Sigmoid colon (tissue), 7 donors: ENCODE results near the gene SFXN5. TPM values are rescaled to one million over a fixed set of nuclear protein-coding genes. Genes with fewer than 3 reads are reported as not detected.

Source experiments
- DNase-seq: peaks from one replicate; pipeline ENCODE4 v3.0.0-alpha.2; 2019
- H3K27ac ChIP-seq, 4 donors: fragments of 200-600 bp; sonication (generic); one replicate each; pipeline ENCODE4 v1.5.1; 2016 to 2019; ENCODE audit warnings: mild to moderate bottlenecking in 1 of 4
- H3K27me3 ChIP-seq, 3 donors: fragments of 200-600 bp; sonication (generic); one replicate each; pipeline ENCODE4 v1.5.1; 2019; ENCODE audit warnings: mild to moderate bottlenecking in 1 of 3
- H3K36me3 ChIP-seq, 4 donors: fragments of 200-600 bp; sonication (generic); one replicate each; pipeline ENCODE4 v1.5.1; 2016 to 2019
- H3K4me1 ChIP-seq, 4 donors: fragments of 200-600 bp; sonication (generic); one replicate each; pipeline ENCODE4 v1.5.1; 2017 to 2019
- H3K4me3 ChIP-seq, 4 donors: fragments of 200-600 bp; sonication (generic); one replicate each; pipeline ENCODE4 v1.5.1; 2017 to 2019; ENCODE audit warnings: mild to moderate bottlenecking in 2 of 4, moderate library complexity in 1 of 4
- H3K9me3 ChIP-seq, 4 donors: fragments of 200-600 bp in 3 of 4; sonication (generic) in 3 of 4; one replicate each; pipeline versions ENCODE4 v1.5.1 to v1.6.1; 2013 to 2019
- EP300 ChIP-seq, 4 donors: sonication (generic); formaldehyde crosslinking; IDR thresholded peaks; one replicate each; pipeline ENCODE4 v1.6.1; 2017; ENCODE audit warnings: antibody characterized with exemption in 4 of 4
- POLR2A ChIP-seq, 2 donors: fragments of 450-650 bp; IDR thresholded peaks; one replicate each; pipeline ENCODE4 v1.6.1; 2016; ENCODE audit warnings: antibody characterized with exemption in 2 of 2, mild to moderate bottlenecking in 2 of 2, moderate library complexity in 2 of 2
- POLR2AphosphoS5 ChIP-seq, 4 donors: sonication (generic); formaldehyde crosslinking; IDR thresholded peaks; one replicate each; pipeline ENCODE4 v1.6.1; 2017; ENCODE audit warnings: antibody characterized with exemption in 4 of 4
- WGBS, 2 donors: extraction: QIAGEN DNeasy Blood & Tissue Kit; methylation state at CpG; one replicate each; pipeline ENCODE4 v1.1.7; 2013; 5-methylcytosine and 5-hydroxymethylcytosine counted together
- intact Hi-C: fragments of 100-400 bp; cut with DNase I; formaldehyde crosslinking; loops from one replicate; pipeline ENCODE4 v1.15.1; 2023
- polyA plus RNA-seq, 3 donors: library from polyadenylated mRNA; stranded (reverse); fragments of 200-250 nt; gene quantifications; one replicate each; pipeline ENCODE4 v1.2.3, GENCODE V29; 2013
- total RNA-seq, 4 donors: library from RNA; depleted of rRNA; stranded (reverse); fragments of >200 nt; gene quantifications; one replicate each; pipeline ENCODE4 v1.1.0, GENCODE V29; 2016
- TF ChIP-seq, protein P1 (sequence below), 4 experiments: fragments of 450-650 bp in 3 of 4; fragments of 200-600 bp in 1 of 4; IDR thresholded peaks; one replicate each; pipeline ENCODE4 v1.5.1; 2016 to 2019; ENCODE audit warnings: antibody characterized with exemption in 4 of 4, mild to moderate bottlenecking in 3 of 4, moderate library complexity in 2 of 4
- donor health status: healthy with polysubstance abuse.
- donor health status: Bipolar disorder and iron deficiency.
- donor health status: healthy.

Gene SFXN5
- total and polyA plus RNA-seq, 7 donors: 5.4 to 27.1 (median 11.1) TPM

DNA sequence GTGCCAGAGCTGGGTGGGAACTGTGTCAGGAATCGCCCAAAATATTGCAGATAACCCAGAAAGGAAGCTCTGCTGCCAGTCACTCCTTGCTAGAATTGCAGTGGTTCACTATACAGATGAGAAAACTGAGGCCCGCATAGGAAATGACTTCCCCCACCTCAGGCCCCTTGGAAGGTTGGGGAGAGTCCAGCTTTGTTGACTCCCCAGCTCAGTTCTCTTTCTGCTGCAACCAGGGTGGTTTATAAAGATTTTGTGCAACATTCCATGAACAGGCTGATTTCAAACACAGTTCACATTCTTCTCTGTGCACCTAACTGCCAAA is 173.0 kb downstream of the SFXN5 start:
- DNase-seq: no peak
- Histone ChIP-seq H3K27ac (no peak overlapping the region), H3K4me3 (no peak overlapping the region), H3K9me3 (no peaks in the 10 kb centered on the region), H3K4me1 (peaks cover 0 to 12% (median 5%) of the 10 kb centered on the region in 4 donors), H3K36me3 (no peaks in the 10 kb centered on the region), H3K27me3 (peaks cover 0 to 46% (median 10%) of the 10 kb centered on the region in 3 donors)
- WGBS, 2 donors: 84% methylated on average over 2 of the region's 2 CpGs
- intact Hi-C loops: no loop called here
- TF ChIP-seq EP300 (IDR thresholded peaks at IDR 0.05) (no peak), POLR2AphosphoS5 (IDR thresholded peaks at IDR 0.05) (no peak), POLR2A (IDR thresholded peaks at IDR 0.05) (no peak)
- TF ChIP-seq, protein P1, sequence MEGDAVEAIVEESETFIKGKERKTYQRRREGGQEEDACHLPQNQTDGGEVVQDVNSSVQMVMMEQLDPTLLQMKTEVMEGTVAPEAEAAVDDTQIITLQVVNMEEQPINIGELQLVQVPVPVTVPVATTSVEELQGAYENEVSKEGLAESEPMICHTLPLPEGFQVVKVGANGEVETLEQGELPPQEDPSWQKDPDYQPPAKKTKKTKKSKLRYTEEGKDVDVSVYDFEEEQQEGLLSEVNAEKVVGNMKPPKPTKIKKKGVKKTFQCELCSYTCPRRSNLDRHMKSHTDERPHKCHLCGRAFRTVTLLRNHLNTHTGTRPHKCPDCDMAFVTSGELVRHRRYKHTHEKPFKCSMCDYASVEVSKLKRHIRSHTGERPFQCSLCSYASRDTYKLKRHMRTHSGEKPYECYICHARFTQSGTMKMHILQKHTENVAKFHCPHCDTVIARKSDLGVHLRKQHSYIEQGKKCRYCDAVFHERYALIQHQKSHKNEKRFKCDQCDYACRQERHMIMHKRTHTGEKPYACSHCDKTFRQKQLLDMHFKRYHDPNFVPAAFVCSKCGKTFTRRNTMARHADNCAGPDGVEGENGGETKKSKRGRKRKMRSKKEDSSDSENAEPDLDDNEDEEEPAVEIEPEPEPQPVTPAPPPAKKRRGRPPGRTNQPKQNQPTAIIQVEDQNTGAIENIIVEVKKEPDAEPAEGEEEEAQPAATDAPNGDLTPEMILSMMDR (IDR thresholded peaks at IDR 0.05): no peak

DNA sequence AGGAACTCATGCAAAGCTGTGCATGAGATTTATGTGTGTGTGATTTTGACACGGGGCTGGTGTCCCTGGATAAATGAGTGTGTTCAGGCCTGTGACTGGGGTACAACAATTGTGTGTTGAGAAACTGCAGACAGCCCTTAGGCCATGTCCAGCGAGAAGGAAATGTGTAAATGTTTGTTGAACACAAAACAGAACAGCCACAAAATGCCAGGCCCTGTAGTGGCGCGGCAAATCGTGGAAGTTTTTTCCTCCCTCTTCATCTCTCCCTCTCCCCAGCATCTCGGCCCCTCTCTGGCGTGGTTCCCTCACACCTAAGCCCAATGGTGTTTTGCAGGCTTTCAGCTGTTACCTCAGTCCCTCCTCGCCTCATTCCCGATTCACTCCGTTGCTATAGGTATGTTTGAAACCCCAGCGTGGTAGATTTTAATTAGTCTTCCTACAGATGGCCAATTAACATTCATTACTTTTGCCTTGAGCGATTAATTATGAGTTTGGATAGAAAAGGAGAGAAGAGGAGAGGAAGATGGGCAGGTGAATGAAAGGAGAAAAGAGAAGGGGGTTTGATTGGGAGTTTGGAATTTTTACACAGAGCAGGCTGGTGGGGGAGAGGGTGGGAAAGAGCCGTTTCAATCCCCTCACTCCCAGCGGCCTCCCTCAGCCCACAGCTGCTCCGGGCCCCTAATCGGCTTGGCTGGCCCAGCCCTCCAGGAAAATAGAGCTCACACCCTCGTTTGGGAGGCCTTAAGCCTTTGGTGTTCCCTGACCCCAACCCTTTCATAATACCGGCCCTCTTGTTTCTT is 173.5 kb downstream of the SFXN5 start:
- Histone ChIP-seq H3K4me3 (no peak overlapping the region), H3K27ac (no peak overlapping the region), H3K36me3 (no peaks in the 10 kb centered on the region), H3K4me1 (peaks cover 0 to 12% (median 5%) of the 10 kb centered on the region in 4 donors), H3K27me3 (peaks cover 0 to 43% (median 10%) of the 10 kb centered on the region in 3 donors), H3K9me3 (no peaks in the 10 kb centered on the region)
- DNase-seq: no peak
- TF ChIP-seq, protein P1 (IDR thresholded peaks at IDR 0.05): no peak
- TF ChIP-seq POLR2A (IDR thresholded peaks at IDR 0.05) (no peak), EP300 (IDR thresholded peaks at IDR 0.05) (no peak), POLR2AphosphoS5 (IDR thresholded peaks at IDR 0.05) (no peak)
- WGBS, 2 donors: 75 to 86% methylated on average over 18 of the region's 18 CpGs
- intact Hi-C loops: no loop called here

DNA sequence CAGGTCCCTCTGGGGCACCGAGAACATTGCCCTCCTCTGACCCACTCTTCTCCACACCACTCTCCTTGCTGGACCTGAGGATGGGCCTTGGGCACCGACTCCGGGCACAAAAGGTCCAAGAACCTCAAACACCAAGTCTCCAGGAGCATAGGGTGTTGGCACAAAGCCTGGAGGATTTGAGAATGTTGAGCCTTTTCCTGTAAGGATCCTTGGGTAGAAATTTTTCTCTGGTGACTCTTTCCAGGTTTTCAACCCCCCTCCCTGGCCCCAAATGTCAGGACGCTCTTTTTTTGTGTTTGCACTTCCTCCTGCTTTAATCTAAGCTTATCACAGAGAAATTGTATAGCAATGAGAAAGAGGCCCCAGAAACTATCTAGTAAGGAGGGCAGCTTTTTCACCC is 175.1 kb downstream of the SFXN5 start:
- H3K27me3 ChIP-seq: peaks cover 0 to 36% (median 10%) of the 10 kb centered on the region in 3 donors
- 79% methylated on average over 4 of the region's 4 CpGs for WGBS, 2 donors
- H3K36me3 ChIP-seq: peaks cover 0 to 11% (median 6%) of the 10 kb centered on the region in 4 donors
- H3K4me3 ChIP-seq: no peak overlapping the region
- intact Hi-C loops: no loop called here
- TF ChIP-seq POLR2A (IDR thresholded peaks at IDR 0.05): no peak
- no peak for TF ChIP-seq EP300 (IDR thresholded peaks at IDR 0.05)
- no peak for TF ChIP-seq POLR2AphosphoS5 (IDR thresholded peaks at IDR 0.05)
- TF ChIP-seq, protein P1 (IDR thresholded peaks at IDR 0.05): no peak
- H3K9me3 ChIP-seq: no peaks in the 10 kb centered on the region
- no peak for DNase-seq
- H3K4me1 ChIP-seq: peaks cover 0 to 12% (median 5%) of the 10 kb centered on the region in 4 donors
- no peak overlapping the region for H3K27ac ChIP-seq

DNA sequence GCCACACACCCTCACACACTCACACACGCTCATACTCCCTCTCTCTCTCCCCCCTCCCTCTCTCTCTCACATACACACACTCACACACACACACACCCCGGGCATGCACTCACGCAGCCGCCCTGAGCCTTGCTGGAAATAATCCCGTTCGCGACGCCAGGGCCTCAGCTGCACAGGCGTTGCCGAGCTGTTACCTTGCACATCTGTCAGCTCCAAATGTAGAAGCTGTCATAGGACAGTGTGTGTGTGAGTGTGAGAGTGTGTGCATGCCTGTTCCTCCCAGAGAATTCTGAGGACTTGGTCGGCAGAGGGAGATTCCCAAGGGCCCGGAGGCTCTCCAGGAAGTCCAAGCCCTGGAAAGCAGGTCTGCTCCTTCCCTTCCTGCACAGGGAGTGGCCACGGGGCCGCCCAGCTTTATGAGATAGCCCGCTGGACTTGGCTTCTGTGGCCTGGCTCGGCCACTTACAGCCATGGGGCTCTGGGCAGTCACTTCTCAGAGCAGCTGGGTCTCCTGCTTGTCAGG is 175.7 kb downstream of the SFXN5 start:
- 3 to 17% methylated on average over 16 of the region's 16 CpGs for WGBS, 2 donors
- no peaks in the 10 kb centered on the region for H3K9me3 ChIP-seq
- H3K4me1 ChIP-seq: peaks cover 0 to 14% (median 6%) of the 10 kb centered on the region in 4 donors
- DNase-seq: no peak
- H3K27ac ChIP-seq: no peak overlapping the region
- TF ChIP-seq POLR2AphosphoS5 (IDR thresholded peaks at IDR 0.05) (no peak), EP300 (IDR thresholded peaks at IDR 0.05) (no peak), POLR2A (IDR thresholded peaks at IDR 0.05) (no peak)
- TF ChIP-seq, protein P1 (IDR thresholded peaks at IDR 0.05): no peak
- H3K36me3 ChIP-seq: peaks cover 0 to 15% (median 9%) of the 10 kb centered on the region in 4 donors
- intact Hi-C loops: no loop called here
- peak overlapping the region in 1 of 4 donors; percentile 10 for H3K4me3 ChIP-seq
- H3K27me3 ChIP-seq: peaks cover 0 to 33% (median 10%) of the 10 kb centered on the region in 3 donors
